IMR-90 (cell line): ENCODE results near the gene TTLL9. TPM values are rescaled to one million over a fixed set of nuclear protein-coding genes. Genes with fewer than 3 reads are reported as not detected.

Source experiments
- ATAC-seq: fragments of 200-7000 bp; cut with Tn5 transposase; 2 replicates; pipeline ENCODE4 v1.9.1; 2020; ENCODE audit warnings: low read depth, mild to moderate bottlenecking, moderate library complexity
- BruUV-seq: library from RNA; stranded (reverse); fragments of 400-500 nt; replicated peaks from 2 replicates; lab custom pipeline; 2021; lab: Mats Ljungman, UMichigan
- CTCF ChIA-PET: fragments of 300-600 bp; formaldehyde crosslinking; extraction: SDS; loops from one replicate; lab custom pipeline; 2021; ENCODE audit warnings: antibody characterized with exemption; lab: Yijun Ruan, JAX
- POLR2A ChIA-PET: fragments of 300-600 bp; sonication (Branson Sonifier 250); formaldehyde crosslinking; loops from one replicate; lab custom pipeline; 2022; ENCODE audit warnings: antibody characterized with exemption; ENCODE audit not compliant: unreplicated experiment; lab: Charles Lee
- DNase-seq: peaks from one replicate; pipeline ENCODE4 v3.0.0; 2013
- H2AFZ ChIP-seq: replicated peaks from 2 replicates; pipeline ENCODE3; 2013; ENCODE audit warnings: low read length, mild to moderate bottlenecking; ENCODE audit not compliant: poor library complexity
- H2AK5ac ChIP-seq: 2 replicates; pipeline ENCODE4 v1.6.1; 2013; ENCODE audit warnings: low read depth, low read length, inconsistent platforms
- H2AK9ac ChIP-seq: replicated peaks from 2 replicates; pipeline ENCODE3; 2013; ENCODE audit warnings: mild to moderate bottlenecking, low read depth, low read length, moderate library complexity; ENCODE audit not compliant: poor library complexity
- H2BK120ac ChIP-seq: 2 replicates; pipeline ENCODE4 v1.6.1; 2013; ENCODE audit warnings: low read depth, low read length, inconsistent platforms
- H2BK15ac ChIP-seq: 3 replicates; pipeline ENCODE4 v1.6.1; 2013; ENCODE audit warnings: low read depth, low read length, inconsistent platforms
- H2BK20ac ChIP-seq: 2 replicates; pipeline ENCODE4 v1.6.1; 2013; ENCODE audit warnings: low read depth, mild to moderate bottlenecking, inconsistent platforms, low read length, moderate library complexity
- H2BK5ac ChIP-seq: 2 replicates; pipeline ENCODE4 v1.6.1; 2013; ENCODE audit warnings: mild to moderate bottlenecking, low read depth, low read length, inconsistent platforms; ENCODE audit not compliant: poor library complexity, severe bottlenecking
- H3K14ac ChIP-seq: replicated peaks from 2 replicates; pipeline ENCODE4 v1.6.1; 2013; ENCODE audit warnings: low read depth, low read length, inconsistent platforms
- H3K18ac ChIP-seq: 2 replicates; pipeline ENCODE4 v1.6.1; 2013; ENCODE audit warnings: low read depth, low read length, control low read depth
- H3K23ac ChIP-seq: 2 replicates; pipeline ENCODE4 v1.6.1; 2013; ENCODE audit warnings: low read depth, low read length, inconsistent platforms
- H3K27ac ChIP-seq: 2 replicates; pipeline ENCODE4 v1.5.1; 2013; ENCODE audit warnings: mild to moderate bottlenecking, control low read depth, low read length; ENCODE audit not compliant: insufficient read depth
- H3K27me3 ChIP-seq: 2 replicates; pipeline ENCODE4 v1.6.1; 2013; ENCODE audit warnings: low read length; ENCODE audit not compliant: control insufficient read depth, insufficient read depth
- H3K36me3 ChIP-seq: 2 replicates; pipeline ENCODE4 v1.6.1; 2013; ENCODE audit warnings: low read length, mixed read lengths; ENCODE audit not compliant: control insufficient read depth, insufficient read depth
- H3K4ac ChIP-seq: 2 replicates; pipeline ENCODE4 v1.6.1; 2013; ENCODE audit warnings: low read depth, low read length, inconsistent platforms
- H3K4me1 ChIP-seq: 2 replicates; pipeline ENCODE4 v1.6.1; 2013; ENCODE audit warnings: low read length, mixed read lengths; ENCODE audit not compliant: control insufficient read depth, insufficient read depth
- H3K4me2 ChIP-seq: 2 replicates; pipeline ENCODE4 v1.6.1; 2013; ENCODE audit warnings: low read depth, mild to moderate bottlenecking, control low read depth, low read length, moderate library complexity
- H3K4me3 ChIP-seq: 2 replicates; pipeline ENCODE4 v1.5.1; 2013; ENCODE audit warnings: low read depth, mild to moderate bottlenecking, control low read depth, low read length, moderate library complexity; ENCODE audit not compliant: insufficient read depth
- H3K56ac ChIP-seq: 2 replicates; pipeline ENCODE4 v1.6.1; 2013; ENCODE audit warnings: low read length, inconsistent platforms; ENCODE audit not compliant: insufficient read depth; ENCODE audit errors: extremely low read depth
- H3K79me1 ChIP-seq, 2 experiments: 2 replicates each; pipeline ENCODE4 v1.6.1; 2013; ENCODE audit warnings: low read length in 2 of 2, inconsistent platforms in 1 of 2, low read depth in 1 of 2
- H3K9ac ChIP-seq: 2 replicates; pipeline ENCODE4 v1.6.1; 2013; ENCODE audit warnings: low read depth, low read length, control low read depth
- H3K9me1 ChIP-seq: 2 replicates; pipeline ENCODE4 v1.6.1; 2013; ENCODE audit warnings: low read length, inconsistent platforms; ENCODE audit not compliant: insufficient read depth
- H3K9me3 ChIP-seq: 2 replicates; pipeline ENCODE4 v1.6.1; 2013; ENCODE audit warnings: low read length; ENCODE audit not compliant: control insufficient read depth, insufficient read depth
- H4K20me1 ChIP-seq: 2 replicates; pipeline ENCODE4 v1.6.1; 2013; ENCODE audit warnings: low read length, inconsistent platforms; ENCODE audit not compliant: insufficient read depth
- H4K5ac ChIP-seq: 2 replicates; pipeline ENCODE4 v1.6.1; 2013; ENCODE audit warnings: mild to moderate bottlenecking, low read depth, low read length, control low read depth
- H4K8ac ChIP-seq, 2 experiments: 2 replicates each; pipeline ENCODE4 v1.6.1; 2013; ENCODE audit warnings: low read depth in 2 of 2, low read length in 2 of 2, control low read depth in 1 of 2, inconsistent platforms in 1 of 2
- H4K91ac ChIP-seq: 2 replicates; pipeline ENCODE4 v1.6.1; 2013; ENCODE audit warnings: low read depth, low read length, inconsistent platforms; ENCODE audit not compliant: insufficient read depth
- BHLHE40 ChIP-seq: fragments of 150-350 bp; IDR thresholded peaks from 2 replicates; pipeline ENCODE4 v1.6.1; 2016; ENCODE audit warnings: mild to moderate bottlenecking, low read depth, low read length
- CEBPB ChIP-seq: IDR thresholded peaks from 2 replicates; pipeline ENCODE4 v1.6.1; 2012; ENCODE audit warnings: low read depth, low read length, improper control_type of control experiment
- CHD1 ChIP-seq: IDR thresholded peaks from 2 replicates; pipeline ENCODE4 v1.6.1; 2012; ENCODE audit warnings: low read depth, low read length, improper control_type of control experiment
- CTCF ChIP-seq: conservative IDR thresholded peaks from 2 replicates; pipeline ENCODE4 v1.5.1; 2012; ENCODE audit warnings: mild to moderate bottlenecking, low read depth, low read length, improper control_type of control experiment
- ELK1 ChIP-seq: fragments of 150-350 bp; IDR thresholded peaks from 2 replicates; pipeline ENCODE4 v1.6.1; 2016; ENCODE audit warnings: low read depth, mild to moderate bottlenecking, low read length, moderate library complexity, borderline replicate concordance
- FOS ChIP-seq: fragments of 150-350 bp; IDR thresholded peaks from 2 replicates; pipeline ENCODE4 v1.6.1; 2016; ENCODE audit warnings: low read depth, low read length
- MAZ ChIP-seq: IDR thresholded peaks from 2 replicates; pipeline ENCODE4 v1.6.1; 2012; ENCODE audit warnings: low read depth, mild to moderate bottlenecking, low read length, improper control_type of control experiment, moderate library complexity, borderline replicate concordance
- MXI1 ChIP-seq: IDR thresholded peaks from 2 replicates; pipeline ENCODE4 v1.6.1; 2012; ENCODE audit warnings: low read depth, mild to moderate bottlenecking, low read length, moderate library complexity, borderline replicate concordance
- NFE2L2 ChIP-seq: fragments of 150-350 bp; IDR thresholded peaks from 2 replicates; pipeline ENCODE4 v1.6.1; 2016; ENCODE audit warnings: low read depth, mild to moderate bottlenecking, low read length
- POLR2A ChIP-seq: IDR thresholded peaks from 2 replicates; pipeline ENCODE4 v1.6.1; 2012; ENCODE audit warnings: mild to moderate bottlenecking, low read depth, low read length
- RFX5 ChIP-seq: IDR thresholded peaks from 2 replicates; pipeline ENCODE4 v1.8.0; 2012; ENCODE audit warnings: low read depth, mild to moderate bottlenecking, low read length, moderate library complexity
- SMC3 ChIP-seq: fragments of 150-350 bp; IDR thresholded peaks from 2 replicates; pipeline ENCODE4 v1.6.1; 2016; ENCODE audit warnings: low read depth, mild to moderate bottlenecking, antibody characterized with exemption, low read length, moderate library complexity
- USF2 ChIP-seq: fragments of 150-350 bp; IDR thresholded peaks from 2 replicates; pipeline ENCODE4 v1.6.1; 2017; ENCODE audit warnings: mild to moderate bottlenecking, antibody characterized with exemption, low read length, low read depth
- WGBS, 2 experiments: methylation state at CpG; one replicate each; pipeline versions ENCODE4 v1.1.5 to v1.1.7; 2013; ENCODE audit warnings: missing lambda C conversion rate in 2 of 2; ENCODE audit not compliant: insufficient read length in 1 of 2; ENCODE audit errors: extremely low coverage in 2 of 2; 5-methylcytosine and 5-hydroxymethylcytosine counted together
- dilution Hi-C: fragments of 300-500 bp; cut with HindIII; formaldehyde crosslinking; loops from one replicate; pipeline ENCODE4 v1.14.3; 2018; ENCODE audit warnings: low sequenced_read_pairs; ENCODE audit not compliant: unreplicated experiment
- in situ Hi-C: fragments of 300-500 bp; cut with MboI; formaldehyde crosslinking; loops from 3 replicates; pipeline ENCODE4 v1.14.3; 2019; ENCODE audit warnings: low sequenced_read_pairs, inconsistent platforms, mixed read lengths
- intact Hi-C: fragments of 100-400 bp; cut with micrococcal nuclease; formaldehyde crosslinking; loops from 2 replicates; pipeline ENCODE4 v1.10.0; 2022
- polyA plus RNA-seq, 3 experiments: library from polyadenylated mRNA; depleted of rRNA; stranded (reverse); fragments of >200 nt; gene quantifications; 2 replicates each; pipeline ENCODE4 v1.2.3, GENCODE V29; 2012; ENCODE audit warnings: low replicate concordance in 1 of 3
- total RNA-seq: library from RNA; depleted of rRNA; stranded (reverse); fragments of >200 nt; gene quantifications from 2 replicates; pipeline ENCODE4 v1.2.3, GENCODE V29; 2012

The TTLL9 gene
- total and polyA plus RNA-seq, 2 of the 4 experiments (the other 2 are of a cell fraction) = not detected

GRCh38 chr20:31992086-31992485, 121.7 kb downstream of the TTLL9 start:
- no peaks in the 10 kb centered on the region; the same call in 1 of the 2 replicates for H3K9me1 ChIP-seq
- H3K27ac ChIP-seq = no peak overlapping the region
- H3K23ac ChIP-seq = no peak overlapping the region
- POLR2A ChIA-PET = no interaction called here
- H2BK15ac ChIP-seq = no peak overlapping the region
- no peaks in the 10 kb centered on the region for H3K36me3 ChIP-seq
- H2BK120ac ChIP-seq = no peak overlapping the region
- H2BK5ac ChIP-seq = no peak overlapping the region
- no peak overlapping the region for H4K5ac ChIP-seq
- in situ Hi-C loops (no loop called here), dilution Hi-C loops (no loop called here), intact Hi-C loops (no loop called here)
- no peak overlapping the region for H3K14ac ChIP-seq
- no peak overlapping the region for H2AK5ac ChIP-seq
- no peak overlapping the region for H2BK20ac ChIP-seq
- no peaks in the 10 kb centered on the region for H3K79me1 ChIP-seq
- H4K8ac ChIP-seq = no peak overlapping the region
- H3K9me3 ChIP-seq = no peaks in the 10 kb centered on the region
- no peak overlapping the region for H2AK9ac ChIP-seq
- H3K4me1 ChIP-seq = no peaks in the 10 kb centered on the region
- H3K9ac ChIP-seq = no peak overlapping the region
- DNase-seq (no peak), ATAC-seq (no peak)
- H4K20me1 ChIP-seq = no peaks in the 10 kb centered on the region
- no peak overlapping the region for H3K18ac ChIP-seq
- no peak overlapping the region for H4K91ac ChIP-seq
- TF ChIP-seq FOS = no peak
- no peak for TF ChIP-seq CHD1
- no peak for TF ChIP-seq ELK1
- no peak for TF ChIP-seq SMC3
- no peak for TF ChIP-seq MAZ
- no peak for TF ChIP-seq MXI1
- TF ChIP-seq CEBPB = no peak
- TF ChIP-seq BHLHE40 = no peak
- TF ChIP-seq CTCF = no peak
- no peak for TF ChIP-seq USF2
- no peak for TF ChIP-seq NFE2L2
- TF ChIP-seq RFX5 = no peak
- TF ChIP-seq POLR2A = no peak
- no peak overlapping the region for H3K4me2 ChIP-seq
- BruUV-seq = no TSS peak
- peaks cover 53% of the 10 kb centered on the region for H3K27me3 ChIP-seq
- H3K4ac ChIP-seq = no peak overlapping the region
- no peak overlapping the region for H2AFZ ChIP-seq
- CTCF ChIA-PET = no interaction called here
- no peak overlapping the region for H3K4me3 ChIP-seq
- H3K56ac ChIP-seq = no peak overlapping the region
- WGBS, 2 experiments = no CpG with 5 or more reads among the region's 2 CpGs
